ENCODE results near the gene HOXA3. TPM values are rescaled to one million over a fixed set of nuclear protein-coding genes. Genes with fewer than 3 reads are reported as not detected.
A peak's percentile ranks its signal among the peaks of the same experiment; 100 is the strongest.

The HOXA3 gene
- total and polyA plus RNA-seq, 2 of the 8 experiments (the other 6 are each of a cell fraction or from before 2014, with no cell fraction given) = not detected

DNA sequence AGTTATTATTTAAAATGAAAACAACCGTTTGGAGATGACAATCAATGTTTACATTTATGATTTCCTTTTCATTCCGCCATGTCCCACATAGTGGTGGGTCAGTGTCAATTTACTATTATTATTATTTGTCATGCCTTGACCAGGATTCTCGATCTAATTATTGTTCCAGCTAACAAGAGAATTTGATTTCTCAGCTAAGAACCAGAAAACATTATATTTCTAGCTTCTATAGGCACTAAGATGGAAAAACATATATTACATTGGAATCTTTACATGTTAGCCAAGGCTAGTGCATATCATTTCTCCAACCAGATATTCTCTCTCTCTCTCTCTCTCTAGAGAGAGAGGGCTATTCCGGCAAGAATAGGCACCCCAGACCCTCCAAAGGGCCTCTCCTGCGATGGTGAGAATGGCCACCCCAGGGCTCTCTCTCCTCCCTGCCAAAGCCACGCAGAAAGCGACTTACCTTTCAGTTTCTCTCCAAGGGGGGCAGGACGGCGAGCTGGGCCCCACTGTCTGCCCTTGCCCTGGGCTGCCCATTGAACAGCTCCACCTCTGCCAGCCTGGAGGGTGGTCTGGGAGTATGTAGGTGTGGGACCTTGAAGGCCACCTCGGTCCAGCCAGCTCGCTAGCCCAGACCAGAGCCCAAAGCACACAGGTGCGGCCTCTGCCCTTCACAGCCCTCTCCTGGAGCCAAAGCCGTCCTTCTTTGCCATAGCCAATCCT, 2.4 kb downstream of the HOXA3 start:
- H3K27ac ChIP-seq (ENCODE audit: low read depth, low read length) = no peak overlapping the region
- no peak overlapping the region for H2AFZ ChIP-seq (ENCODE audit: low read length)

More for the DNA sequence above, 2.4 kb downstream of the HOXA3 start:
- Histone ChIP-seq H3K4me3 (ENCODE audit: extremely low read depth in 1 of 4, insufficient read depth in 2 of 4, low read depth in 3 of 4, low read length in 4 of 4) (no peak overlapping the region), H2BK120ac (replicated peaks; ENCODE audit: low read depth, low read length) (no peak overlapping the region), H4K8ac (ENCODE audit: extremely low read depth, insufficient read depth, low read length) (no peak overlapping the region), H3K79me1 (ENCODE audit: low read depth, low read length) (no peaks in the 10 kb centered on the region), H3K4me1 (replicated peaks in 1 of 4; ENCODE audit: control insufficient read depth in 3 of 4, insufficient read depth in 4 of 4, low read length in 3 of 4) (peaks cover 0 to 6% (median 3%) of the 10 kb centered on the region in 4 experiments; a peak in 3 of 7 replicates), H4K20me1 (replicated peaks in 1 of 2; ENCODE audit: control insufficient read depth in 1 of 2, insufficient read depth in 2 of 2, low read length in 2 of 2) (peaks cover 28 to 44% of the 10 kb centered on the region in 2 experiments), H3K23me2 (ENCODE audit: low read depth, low read length) (peaks cover 2% of the 10 kb centered on the region; the same call in 1 of the 2 replicates), H3K14ac (ENCODE audit: insufficient read length) (no peak overlapping the region), H2BK20ac (ENCODE audit: low read length) (no peak overlapping the region), H3K9ac (replicated peaks in 1 of 4; ENCODE audit: extremely low read depth in 1 of 4, low read depth in 3 of 4, low read length in 3 of 4) (no peak overlapping the region), H3K18ac (ENCODE audit: extremely low read depth, low read length) (no peak overlapping the region), H2BK15ac (ENCODE audit: low read length) (no peak overlapping the region), H4K5ac (ENCODE audit: insufficient read length, low read depth, low read length) (no peak overlapping the region), H3K4ac (replicated peaks; ENCODE audit: insufficient read length, low read depth, low read length) (no peak overlapping the region), H3K79me2 (ENCODE audit: control insufficient read depth in 1 of 2, insufficient read depth in 2 of 2, low read length in 2 of 2) (no peaks in the 10 kb centered on the region), H3K27me3 (replicated peaks in 1 of 4; ENCODE audit: control insufficient read depth in 3 of 4, extremely low read depth in 1 of 4, insufficient read depth in 3 of 4, low read length in 3 of 4) (peaks cover 97 to 100% (median 100%) of the 10 kb centered on the region in 4 experiments), H2BK5ac (ENCODE audit: low read depth, low read length) (no peak overlapping the region), H2AK5ac (ENCODE audit: low read depth, low read length) (no peak overlapping the region), H3K36me3 (ENCODE audit: control insufficient read depth in 2 of 4, insufficient read depth in 4 of 4, low read length in 3 of 4) (no peaks in the 10 kb centered on the region; a peak in 1 of 8 replicates), H2BK12ac (ENCODE audit: low read depth, low read length) (no peak overlapping the region), H3K23ac (ENCODE audit: insufficient read length) (no peak overlapping the region), H3K56ac (replicated peaks; ENCODE audit: insufficient read length, low read depth, low read length) (no peak overlapping the region), H3K4me2 (ENCODE audit: insufficient read depth in 1 of 2, low read depth in 2 of 2, low read length in 2 of 2) (peak overlapping the region in 1 of 2 experiments; percentile 10; a peak in 1 of 4 replicates), H3K9me3 (ENCODE audit: insufficient read depth in 2 of 2, low read depth in 1 of 2, low read length in 1 of 2) (peaks cover 0 to 3% of the 10 kb centered on the region in 2 experiments; a peak in 1 of 4 replicates), H4K91ac (replicated peaks; ENCODE audit: insufficient read length, low read length) (no peak overlapping the region)
- FAIRE-seq (no peak), DNase-seq (ENCODE audit: low read depth in 1 of 2, low spot score in 2 of 2) (no peak)
- 36% methylated on average over 12 of the region's 13 CpGs; no CpG with 5 or more reads in 1 of the 2 experiments for WGBS, 2 experiments (ENCODE audit: extremely low coverage in 1 of 2, insufficient coverage in 1 of 2, insufficient read length in 1 of 2, insufficient replicate concordance in 2 of 2, low coverage in 1 of 2, low lambda C conversion rate in 2 of 2, missing lambda C conversion rate in 1 of 2)
- POLR2A ChIA-PET (ENCODE audit: partially characterized antibody) = no interaction called here
- CTCF ChIA-PET (ENCODE audit: partially characterized antibody) = interaction anchor here (0.6 to 12.5 kb wide), 22 partner anchors 9 to 872 kb away, joined by 3 to 123 read pairs (median 5); partner anchors contain the start of genes HOXA1 and HOXA9
- peak; percentile 79; the same call in 1 of the 2 replicates for TF ChIP-seq CBX8 (IDR thresholded peaks at IDR 0.05; ENCODE audit: borderline replicate concordance, low read depth, low read length)
- no peak for TF ChIP-seq SP1 (IDR thresholded peaks at IDR 0.05; ENCODE audit: low read depth, low read length)
